Neural cell (in vitro differentiated cells): ENCODE results near the gene MACROD1.

Source experiments
- CTCF ChIP-seq: fragments of 450-650 bp; IDR thresholded peaks from 2 replicates; pipeline ENCODE4 v1.5.1; 2014; ENCODE audit warnings: antibody characterized with exemption, mild to moderate bottlenecking, moderate library complexity; ENCODE audit not compliant: poor library complexity, severe bottlenecking
- EZH2 ChIP-seq: fragments of 200-600, 300-800 bp; shearing (Covaris generic), sonication (generic); IDR thresholded peaks from 2 replicates; pipeline ENCODE4 v1.6.1; 2014; ENCODE audit warnings: antibody characterized with exemption, low read length, borderline replicate concordance, mild to moderate bottlenecking; ENCODE audit not compliant: insufficient read depth, poor library complexity, severe bottlenecking
- POLR2AphosphoS5 ChIP-seq: IDR thresholded peaks from 2 replicates; pipeline ENCODE4 v1.6.1; 2012
- RAD21 ChIP-seq: fragments of 450-650 bp; conservative IDR thresholded peaks from 2 replicates; pipeline ENCODE4 v1.6.1; 2014; ENCODE audit warnings: antibody characterized with exemption, mild to moderate bottlenecking, moderate library complexity
- REST ChIP-seq: IDR thresholded peaks from 2 replicates; pipeline ENCODE4 v1.6.1; 2012; ENCODE audit warnings: borderline replicate concordance
- SMC3 ChIP-seq: fragments of 450-650 bp; conservative IDR thresholded peaks from 2 replicates; pipeline ENCODE4 v1.6.1; 2014; ENCODE audit warnings: antibody characterized with exemption, mild to moderate bottlenecking, moderate library complexity; ENCODE audit not compliant: poor library complexity

GRCh38 chr11:64120951-64121569 is 44.9 kb downstream of the MACROD1 start:
- TF ChIP-seq EZH2: no peak
- no peak for TF ChIP-seq CTCF
- TF ChIP-seq REST: no peak
- no peak for TF ChIP-seq RAD21
- TF ChIP-seq POLR2AphosphoS5: no peak
- no peak for TF ChIP-seq SMC3
